ENCODE measurements around the gene VWCE. TPM values are rescaled to one million over a fixed set of nuclear protein-coding genes. Genes with fewer than 3 reads are reported as not detected.

VWCE gene
- total and polyA plus RNA-seq, 9 of the 15 experiments (the other 6 are each of a cell fraction or from before 2014, with no cell fraction given): 0.06 to 1.6 (median 0.63) TPM; not detected in 1

DNA sequence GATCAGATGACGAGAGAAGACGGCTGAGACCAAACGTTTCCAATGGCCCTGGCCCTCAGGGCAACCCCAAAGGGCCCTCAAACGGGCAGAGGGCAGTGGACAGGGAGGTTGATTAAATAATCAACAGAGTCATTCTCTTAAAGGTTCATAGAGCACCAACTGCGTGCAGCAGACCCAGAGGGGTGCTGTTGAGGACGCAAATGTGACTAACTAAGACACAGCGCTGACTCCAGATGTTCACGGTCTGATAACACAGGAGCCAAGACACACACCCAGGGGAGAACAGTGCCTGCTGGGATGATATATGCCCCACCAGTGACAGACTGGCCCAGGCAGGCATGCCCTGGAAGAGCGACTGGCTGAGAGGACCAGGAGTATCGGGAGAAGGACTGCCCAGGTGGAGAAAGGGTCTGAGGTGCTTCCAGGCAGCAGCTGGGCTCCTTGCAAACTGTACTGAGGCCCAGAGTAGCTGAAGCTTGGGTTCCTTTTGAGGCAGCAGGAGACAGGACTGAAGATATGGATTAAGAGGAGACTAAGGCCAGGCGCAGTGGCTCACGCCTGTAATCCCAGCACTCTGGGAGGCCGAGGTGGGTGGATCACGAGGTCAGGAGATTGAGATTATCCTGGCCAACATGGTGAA, 7.7 kb downstream of the VWCE start (continued):
- TF ChIP-seq HSF4 (CRISPR knock-in tag; IDR thresholded peaks at IDR 0.05; ENCODE audit: borderline replicate concordance) (0 out of 2 replicates have a peak, but pooled peaks have one; percentile 60), ZNF316 (IDR thresholded peaks at IDR 0.05) (0 out of 2 replicates have a peak, but pooled peaks have one; percentile 20), STAG1 (CRISPR knock-in tag; IDR thresholded peaks at IDR 0.05; ENCODE audit: borderline replicate concordance) (no peak), NKRF (IDR thresholded peaks at IDR 0.05; ENCODE audit: borderline replicate concordance) (no peak), NEUROD1 (IDR thresholded peaks at IDR 0.05; ENCODE audit: borderline replicate concordance, low read depth, low read length, partially characterized antibody) (peak; percentile 86), ZNF551 (CRISPR knock-in tag; IDR thresholded peaks at IDR 0.05) (no peak), NCOA1 (IDR thresholded peaks at IDR 0.05; ENCODE audit: low read depth) (peak; percentile 92), MEIS2 (IDR thresholded peaks at IDR 0.05; ENCODE audit: partially characterized antibody) (peak; percentile 99), SRSF9 (IDR thresholded peaks at IDR 0.05; ENCODE audit: borderline replicate concordance, low read depth, low read length) (no peak), ATF1 (CRISPR knock-in tag; IDR thresholded peaks at IDR 0.05) (no peak), ATF1 (tag; IDR thresholded peaks at IDR 0.05) (peak; percentile 63), EGR1 (conservative IDR thresholded peaks at IDR 0.05) (peak; percentile 72), ZKSCAN8 (CRISPR knock-in tag; IDR thresholded peaks at IDR 0.05) (peak; percentile 87), NFXL1 (CRISPR knock-in tag; IDR thresholded peaks at IDR 0.05) (no peak), MITF (IDR thresholded peaks at IDR 0.05) (peak; percentile 24; the same call in 1 of the 2 replicates), SOX6 (IDR thresholded peaks at IDR 0.05) (peak; percentile 90), GATA2 (CRISPR knock-in tag; IDR thresholded peaks at IDR 0.05) (peak; percentile 95)
- TF ChIP-seq, protein P1, sequence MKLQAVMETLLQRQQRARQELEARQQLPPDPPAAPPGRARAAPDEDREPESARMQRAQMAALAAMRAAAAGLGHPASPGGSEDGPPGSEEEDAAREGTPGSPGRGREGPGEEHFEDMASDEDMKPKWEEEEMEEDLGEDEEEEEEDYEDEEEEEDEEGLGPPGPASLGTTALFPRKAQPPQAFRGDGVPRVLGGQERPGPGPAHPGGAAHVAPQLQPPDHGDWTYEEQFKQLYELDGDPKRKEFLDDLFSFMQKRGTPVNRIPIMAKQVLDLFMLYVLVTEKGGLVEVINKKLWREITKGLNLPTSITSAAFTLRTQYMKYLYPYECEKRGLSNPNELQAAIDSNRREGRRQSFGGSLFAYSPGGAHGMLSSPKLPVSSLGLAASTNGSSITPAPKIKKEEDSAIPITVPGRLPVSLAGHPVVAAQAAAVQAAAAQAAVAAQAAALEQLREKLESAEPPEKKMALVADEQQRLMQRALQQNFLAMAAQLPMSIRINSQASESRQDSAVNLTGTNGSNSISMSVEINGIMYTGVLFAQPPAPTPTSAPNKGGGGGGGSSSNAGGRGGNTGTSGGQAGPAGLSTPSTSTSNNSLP (IDR thresholded peaks at IDR 0.05; ENCODE audit: borderline replicate concordance, low read depth, low read length): peak; percentile 83; the same call in 1 of the 2 replicates
- TF ChIP-seq, protein P2, sequence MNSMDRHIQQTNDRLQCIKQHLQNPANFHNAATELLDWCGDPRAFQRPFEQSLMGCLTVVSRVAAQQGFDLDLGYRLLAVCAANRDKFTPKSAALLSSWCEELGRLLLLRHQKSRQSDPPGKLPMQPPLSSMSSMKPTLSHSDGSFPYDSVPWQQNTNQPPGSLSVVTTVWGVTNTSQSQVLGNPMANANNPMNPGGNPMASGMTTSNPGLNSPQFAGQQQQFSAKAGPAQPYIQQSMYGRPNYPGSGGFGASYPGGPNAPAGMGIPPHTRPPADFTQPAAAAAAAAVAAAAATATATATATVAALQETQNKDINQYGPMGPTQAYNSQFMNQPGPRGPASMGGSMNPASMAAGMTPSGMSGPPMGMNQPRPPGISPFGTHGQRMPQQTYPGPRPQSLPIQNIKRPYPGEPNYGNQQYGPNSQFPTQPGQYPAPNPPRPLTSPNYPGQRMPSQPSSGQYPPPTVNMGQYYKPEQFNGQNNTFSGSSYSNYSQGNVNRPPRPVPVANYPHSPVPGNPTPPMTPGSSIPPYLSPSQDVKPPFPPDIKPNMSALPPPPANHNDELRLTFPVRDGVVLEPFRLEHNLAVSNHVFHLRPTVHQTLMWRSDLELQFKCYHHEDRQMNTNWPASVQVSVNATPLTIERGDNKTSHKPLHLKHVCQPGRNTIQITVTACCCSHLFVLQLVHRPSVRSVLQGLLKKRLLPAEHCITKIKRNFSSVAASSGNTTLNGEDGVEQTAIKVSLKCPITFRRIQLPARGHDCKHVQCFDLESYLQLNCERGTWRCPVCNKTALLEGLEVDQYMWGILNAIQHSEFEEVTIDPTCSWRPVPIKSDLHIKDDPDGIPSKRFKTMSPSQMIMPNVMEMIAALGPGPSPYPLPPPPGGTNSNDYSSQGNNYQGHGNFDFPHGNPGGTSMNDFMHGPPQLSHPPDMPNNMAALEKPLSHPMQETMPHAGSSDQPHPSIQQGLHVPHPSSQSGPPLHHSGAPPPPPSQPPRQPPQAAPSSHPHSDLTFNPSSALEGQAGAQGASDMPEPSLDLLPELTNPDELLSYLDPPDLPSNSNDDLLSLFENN (IDR thresholded peaks at IDR 0.05; ENCODE audit: low read depth in 2 of 2, low read length in 2 of 2): peak in 1 of 2 experiments; percentile 91; a peak in 2 of 4 replicates
